Measurements from ENCODE around the gene NKAIN2.

NKAIN2 gene

GRCh38 chr6:124028117-124028516 is 224.5 kb downstream of the NKAIN2 start:
- no peak overlapping the region for H3K27ac ChIP-seq (ENCODE audit: low read depth, low read length)
- no peaks in the 10 kb centered on the region for H3K79me2 ChIP-seq (ENCODE audit: insufficient read depth, low read length)
- no peaks in the 10 kb centered on the region for H3K9me3 ChIP-seq (ENCODE audit: insufficient read depth, low read length)
- no peaks in the 10 kb centered on the region for H3K36me3 ChIP-seq (ENCODE audit: low read length)
- H3K27me3 ChIP-seq (ENCODE audit: low read length) = no peaks in the 10 kb centered on the region
- no peak overlapping the region for H3K4me2 ChIP-seq (ENCODE audit: low read depth, low read length, poor library complexity, severe bottlenecking)
- H3K9ac ChIP-seq (ENCODE audit: low read length) = no peak overlapping the region
- H4K20me1 ChIP-seq (ENCODE audit: low read depth, low read length) = no peaks in the 10 kb centered on the region
- H3K9me2 ChIP-seq (replicated peaks; ENCODE audit: insufficient read depth, low read length) = no peaks in the 10 kb centered on the region
- no peak overlapping the region for H2AFZ ChIP-seq (ENCODE audit: low read depth, low read length, severe bottlenecking)
- TF ChIP-seq CTCF (IDR thresholded peaks at IDR 0.05; ENCODE audit: insufficient read depth, low read length, poor library complexity, severe bottlenecking) = no peak
- TF ChIP-seq EZH2phosphoT487 (conservative IDR thresholded peaks at IDR 0.05; ENCODE audit: low read length) = no peak
- no peak overlapping the region for H3K4me3 ChIP-seq (ENCODE audit: insufficient read depth, low read length, poor library complexity, severe bottlenecking)
- no peaks in the 10 kb centered on the region for H3F3A ChIP-seq (ENCODE audit: insufficient read depth)

GRCh38 chr6:124029567-124029966 is 225.9 kb downstream of the NKAIN2 start:
- Histone ChIP-seq H4K20me1 (ENCODE audit: low read depth, low read length) (no peaks in the 10 kb centered on the region), H3K27ac (ENCODE audit: low read depth, low read length) (no peak overlapping the region), H3F3A (ENCODE audit: insufficient read depth) (no peaks in the 10 kb centered on the region), H3K36me3 (ENCODE audit: low read length) (no peaks in the 10 kb centered on the region), H3K9me2 (replicated peaks; ENCODE audit: insufficient read depth, low read length) (no peaks in the 10 kb centered on the region), H3K4me2 (ENCODE audit: low read depth, low read length, poor library complexity, severe bottlenecking) (no peak overlapping the region), H3K9ac (ENCODE audit: low read length) (no peak overlapping the region), H3K79me2 (ENCODE audit: insufficient read depth, low read length) (no peaks in the 10 kb centered on the region), H3K9me3 (ENCODE audit: insufficient read depth, low read length) (no peaks in the 10 kb centered on the region), H2AFZ (ENCODE audit: low read depth, low read length, severe bottlenecking) (no peak overlapping the region), H3K27me3 (ENCODE audit: low read length) (no peaks in the 10 kb centered on the region), H3K4me3 (ENCODE audit: insufficient read depth, low read length, poor library complexity, severe bottlenecking) (no peak overlapping the region)
- TF ChIP-seq EZH2phosphoT487 (conservative IDR thresholded peaks at IDR 0.05; ENCODE audit: low read length) (no peak), CTCF (IDR thresholded peaks at IDR 0.05; ENCODE audit: insufficient read depth, low read length, poor library complexity, severe bottlenecking) (no peak)

- Histone ChIP-seq H3K27ac (ENCODE audit: low read depth, low read length) (no peak overlapping the region), H3K79me2 (ENCODE audit: insufficient read depth, low read length) (no peaks in the 10 kb centered on the region), H3K9ac (ENCODE audit: low read length) (no peak overlapping the region), H3K4me3 (ENCODE audit: insufficient read depth, low read length, poor library complexity, severe bottlenecking) (no peak overlapping the region), H4K20me1 (ENCODE audit: low read depth, low read length) (no peaks in the 10 kb centered on the region), H3K4me2 (ENCODE audit: low read depth, low read length, poor library complexity, severe bottlenecking) (no peak overlapping the region), H3K9me2 (replicated peaks; ENCODE audit: insufficient read depth, low read length) (no peaks in the 10 kb centered on the region), H3F3A (ENCODE audit: insufficient read depth) (no peaks in the 10 kb centered on the region), H3K9me3 (ENCODE audit: insufficient read depth, low read length) (no peaks in the 10 kb centered on the region), H3K36me3 (ENCODE audit: low read length) (no peaks in the 10 kb centered on the region), H3K27me3 (ENCODE audit: low read length) (no peaks in the 10 kb centered on the region), H2AFZ (ENCODE audit: low read depth, low read length, severe bottlenecking) (no peak overlapping the region)
- no peak for TF ChIP-seq CTCF (IDR thresholded peaks at IDR 0.05; ENCODE audit: insufficient read depth, low read length, poor library complexity, severe bottlenecking)
- no peak for TF ChIP-seq EZH2phosphoT487 (conservative IDR thresholded peaks at IDR 0.05; ENCODE audit: low read length)
Observed at GRCh38 chr6:124033501-124033900, 229.8 kb downstream of the NKAIN2 start.
